Neural progenitor cell (in vitro differentiated cells): ENCODE measurements around the gene SPC24.

Experiments
- CTCF ChIP-seq: fragments of 200-600 bp; sonication (generic); IDR thresholded peaks from 2 replicates; pipeline ENCODE4 v1.5.1; 2017; ENCODE audit warnings: antibody characterized with exemption, mild to moderate bottlenecking
- EZH2 ChIP-seq: fragments of 200-600 bp; sonication (generic); IDR thresholded peaks from 2 replicates; pipeline ENCODE4 v1.6.1; 2017; ENCODE audit warnings: antibody characterized with exemption, mild to moderate bottlenecking, moderate library complexity
- EZH2phosphoT487 ChIP-seq: fragments of 200-600 bp; sonication (generic); IDR thresholded peaks from 2 replicates; pipeline ENCODE4 v1.6.1; 2017; ENCODE audit warnings: antibody characterized with exemption

- TF ChIP-seq CTCF (no peak), EZH2 (no peak), EZH2phosphoT487 (no peak)
Measured at GRCh38 chr19:11154683-11155047, 917 bp downstream of the SPC24 start.
